Measurements from ENCODE around the gene SPHK2. TPM values are rescaled to one million over a fixed set of nuclear protein-coding genes. Genes with fewer than 3 reads are reported as not detected.
"Not testable (repeated sequence)": the region's sequence is repeated elsewhere in the genome, so short reads cannot be mapped to it uniquely, and the experiment has no call there.

The SPHK2 gene
- total RNA-seq, 2 donors from 2014 or later, result 6.2 to 8.0 TPM

- H3K36me3 ChIP-seq, result no peaks in the 10 kb centered on the region
- no peaks in the 10 kb centered on the region for H3K4me1 ChIP-seq
- no peaks in the 10 kb centered on the region for H3K9me3 ChIP-seq
- DNase-seq (ENCODE audit: low spot score), result no peak
- H3K4me3 ChIP-seq, result no peak overlapping the region
- no peaks in the 10 kb centered on the region for H3K27me3 ChIP-seq
- no peak overlapping the region for H3K27ac ChIP-seq
- TF ChIP-seq CTCF (IDR thresholded peaks at IDR 0.05), result no peak
Measured at GRCh38 chr19:48575931-48576622, 43.2 kb upstream of the SPHK2 start.

GRCh38 chr19:48577908-48578307 lies 41.4 kb upstream of the SPHK2 start:
- not testable (repeated sequence) for H3K27me3 ChIP-seq; H3K4me3 ChIP-seq; H3K9me3 ChIP-seq; H3K4me1 ChIP-seq; H3K36me3 ChIP-seq; DNase-seq (ENCODE audit: low spot score); H3K27ac ChIP-seq

GRCh38 chr19:48578891-48579290 lies 40.4 kb upstream of the SPHK2 start:
- no peaks in the 10 kb centered on the region for H3K36me3 ChIP-seq
- H3K9me3 ChIP-seq, result no peaks in the 10 kb centered on the region
- peaks cover 0 to 4% of the 10 kb centered on the region in 2 donors for H3K4me1 ChIP-seq
- no peaks in the 10 kb centered on the region for H3K27me3 ChIP-seq
- DNase-seq (ENCODE audit: low spot score), result no peak
- H3K4me3 ChIP-seq, result no peak overlapping the region
- no peak for TF ChIP-seq CTCF (IDR thresholded peaks at IDR 0.05)
- H3K27ac ChIP-seq, result no peak overlapping the region

- no peak for DNase-seq (ENCODE audit: low spot score)
- no peaks in the 10 kb centered on the region for H3K27me3 ChIP-seq
- H3K4me1 ChIP-seq, result peaks cover 0 to 8% of the 10 kb centered on the region in 2 donors
- TF ChIP-seq CTCF (IDR thresholded peaks at IDR 0.05), result no peak
- H3K27ac ChIP-seq, result no peak overlapping the region
- no peaks in the 10 kb centered on the region for H3K9me3 ChIP-seq
- no peaks in the 10 kb centered on the region for H3K36me3 ChIP-seq
- H3K4me3 ChIP-seq, result no peak overlapping the region
Measured at GRCh38 chr19:48582168-48582567, 37.1 kb upstream of the SPHK2 start.

- DNase-seq (ENCODE audit: low spot score), result no peak
- H3K4me3 ChIP-seq, result no peak overlapping the region
- H3K27me3 ChIP-seq, result no peaks in the 10 kb centered on the region
- H3K4me1 ChIP-seq, result peaks cover 0 to 12% of the 10 kb centered on the region in 2 donors
- TF ChIP-seq CTCF (IDR thresholded peaks at IDR 0.05), result no peak
- H3K36me3 ChIP-seq, result no peaks in the 10 kb centered on the region
- no peaks in the 10 kb centered on the region for H3K9me3 ChIP-seq
- H3K27ac ChIP-seq, result no peak overlapping the region
Measured at GRCh38 chr19:48587387-48587786, 31.9 kb upstream of the SPHK2 start.

- peak overlapping the region; percentile 29 to 43 for H3K4me3 ChIP-seq
- H3K27ac ChIP-seq, result no peak overlapping the region
- H3K27me3 ChIP-seq, result no peaks in the 10 kb centered on the region
- TF ChIP-seq CTCF (IDR thresholded peaks at IDR 0.05), result peak; percentile 89 to 96
- H3K36me3 ChIP-seq, result no peaks in the 10 kb centered on the region
- peaks cover 0 to 8% of the 10 kb centered on the region in 2 donors for H3K4me1 ChIP-seq
- DNase-seq (ENCODE audit: low spot score), result peak; percentile 88
- H3K9me3 ChIP-seq, result no peaks in the 10 kb centered on the region
Measured at GRCh38 chr19:48588670-48589401, 30.5 kb upstream of the SPHK2 start.

Data from right atrium auricular region (tissue), 2 donors.